Measurements from ENCODE around the gene SLFN12. TPM values are rescaled to one million over a fixed set of nuclear protein-coding genes. Genes with fewer than 3 reads are reported as not detected.
A peak's percentile ranks its signal among the peaks of the same experiment; 100 is the strongest.
"Not testable (repeated sequence)": the region's sequence is repeated elsewhere in the genome, so short reads cannot be mapped to it uniquely, and the experiment has no call there.

SLFN12 gene
- total RNA-seq, 1 donor, result 5.9 TPM

GRCh38 chr17:35433075-35433894 lies 985 bp upstream of the SLFN12 start:
- Histone ChIP-seq H3K27me3 (ENCODE audit: insufficient read depth, low read length) (no peaks in the 10 kb centered on the region), H3K4me3 (ENCODE audit: low read length) (peak overlapping the region; percentile 97), H3K4me1 (ENCODE audit: insufficient read depth, low read length) (peaks cover 32% of the 10 kb centered on the region), H3K9me3 (ENCODE audit: low read depth, low read length) (no peaks in the 10 kb centered on the region)

DNA sequence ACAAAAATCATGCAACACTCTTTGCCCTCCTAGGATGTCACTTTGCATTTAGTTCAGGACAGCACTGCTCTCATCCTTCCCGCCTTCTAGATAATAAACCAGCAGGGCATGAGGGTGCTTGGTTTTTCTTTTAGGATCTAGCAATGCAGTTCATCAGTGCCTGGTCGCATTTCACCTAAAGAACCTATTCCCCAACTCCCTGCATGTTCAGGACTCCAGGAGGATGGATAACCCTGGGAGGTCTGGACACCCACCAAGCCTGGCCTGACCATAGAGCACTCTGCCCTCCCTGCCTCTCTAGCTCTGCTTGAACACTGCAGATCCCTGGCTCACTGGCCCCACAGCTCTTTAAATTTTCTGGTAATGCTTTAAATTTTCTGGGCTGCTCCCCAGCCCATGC lies 2.6 kb downstream of the SLFN12 start:
- H3K4me1 ChIP-seq (ENCODE audit: insufficient read depth, low read length), result peaks cover 34% of the 10 kb centered on the region
- H3K27me3 ChIP-seq (ENCODE audit: insufficient read depth, low read length), result no peaks in the 10 kb centered on the region
- H3K4me3 ChIP-seq (ENCODE audit: low read length), result no peak overlapping the region
- no peaks in the 10 kb centered on the region for H3K9me3 ChIP-seq (ENCODE audit: low read depth, low read length)

- no peak overlapping the region for H3K4me3 ChIP-seq (ENCODE audit: low read length)
- H3K4me1 ChIP-seq (ENCODE audit: insufficient read depth, low read length), result peaks cover 25% of the 10 kb centered on the region
- H3K27me3 ChIP-seq (ENCODE audit: insufficient read depth, low read length), result no peaks in the 10 kb centered on the region
- H3K9me3 ChIP-seq (ENCODE audit: low read depth, low read length), result no peaks in the 10 kb centered on the region
Measured at GRCh38 chr17:35428229-35428628, 4.1 kb downstream of the SLFN12 start.

DNA sequence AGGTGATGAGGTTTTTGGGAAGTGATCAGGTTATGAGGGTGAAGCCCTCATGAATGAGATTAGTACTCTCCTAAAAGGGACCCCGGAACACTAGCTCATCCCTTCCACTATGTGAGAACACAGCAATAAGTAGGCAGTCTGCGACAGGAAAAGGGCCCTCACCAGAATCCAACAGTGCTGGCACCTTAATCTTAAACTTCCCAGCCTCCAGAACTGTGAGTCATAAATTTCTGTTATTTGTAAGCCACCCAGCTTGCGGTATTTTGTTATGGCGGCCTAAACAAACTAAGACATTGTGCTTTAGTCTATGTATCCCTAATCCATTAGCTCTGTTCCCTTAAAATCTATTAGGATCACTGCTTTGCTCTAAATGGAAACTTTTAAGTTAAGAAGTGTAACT lies 8.5 kb downstream of the SLFN12 start:
- no peaks in the 10 kb centered on the region for H3K27me3 ChIP-seq (ENCODE audit: insufficient read depth, low read length)
- no peaks in the 10 kb centered on the region for H3K9me3 ChIP-seq (ENCODE audit: low read depth, low read length)
- H3K4me1 ChIP-seq (ENCODE audit: insufficient read depth, low read length), result peaks cover 7% of the 10 kb centered on the region
- H3K4me3 ChIP-seq (ENCODE audit: low read length), result no peak overlapping the region

DNA sequence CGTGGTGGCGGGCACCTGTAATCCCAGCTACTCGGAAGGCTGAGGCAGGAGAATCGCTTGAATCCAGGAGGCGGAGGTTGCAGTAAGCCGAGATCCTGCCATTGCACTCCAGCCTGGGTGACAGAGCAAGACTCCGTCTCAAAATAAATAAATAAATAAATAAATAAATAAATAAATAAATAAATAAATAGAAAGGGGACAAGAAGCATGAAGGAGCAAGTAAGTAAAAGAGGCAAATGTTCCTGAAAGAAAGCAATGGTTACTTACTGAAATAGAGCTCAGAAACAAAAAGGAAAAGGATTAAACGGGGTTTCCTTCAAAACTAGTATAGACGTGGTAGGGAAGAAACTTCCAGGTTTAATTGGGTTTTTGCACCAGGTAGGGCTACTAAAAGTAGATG lies 11.2 kb downstream of the SLFN12 start:
- not testable (repeated sequence) for H3K27me3 ChIP-seq (ENCODE audit: insufficient read depth, low read length); H3K4me1 ChIP-seq (ENCODE audit: insufficient read depth, low read length); H3K4me3 ChIP-seq (ENCODE audit: low read length); H3K9me3 ChIP-seq (ENCODE audit: low read depth, low read length)

GRCh38 chr17:35416659-35417058 lies 15.6 kb downstream of the SLFN12 start:
- no peaks in the 10 kb centered on the region for H3K27me3 ChIP-seq (ENCODE audit: insufficient read depth, low read length)
- no peak overlapping the region for H3K4me3 ChIP-seq (ENCODE audit: low read length)
- no peaks in the 10 kb centered on the region for H3K4me1 ChIP-seq (ENCODE audit: insufficient read depth, low read length)
- no peaks in the 10 kb centered on the region for H3K9me3 ChIP-seq (ENCODE audit: low read depth, low read length)

- H3K4me3 ChIP-seq (ENCODE audit: low read length); H3K9me3 ChIP-seq (ENCODE audit: low read depth, low read length); H3K4me1 ChIP-seq (ENCODE audit: insufficient read depth, low read length); H3K27me3 ChIP-seq (ENCODE audit: insufficient read depth, low read length): not testable (repeated sequence)
Measured at GRCh38 chr17:35414707-35415106, 17.6 kb downstream of the SLFN12 start.

GRCh38 chr17:35414247-35414646 lies 18.1 kb downstream of the SLFN12 start:
- Histone ChIP-seq H3K9me3 (ENCODE audit: low read depth, low read length) (no peaks in the 10 kb centered on the region), H3K4me3 (ENCODE audit: low read length) (no peak overlapping the region), H3K4me1 (ENCODE audit: insufficient read depth, low read length) (no peaks in the 10 kb centered on the region), H3K27me3 (ENCODE audit: insufficient read depth, low read length) (no peaks in the 10 kb centered on the region)

GRCh38 chr17:35407531-35407930 lies 24.8 kb downstream of the SLFN12 start:
- H3K9me3 ChIP-seq (ENCODE audit: low read depth, low read length), result no peaks in the 10 kb centered on the region
- no peaks in the 10 kb centered on the region for H3K27me3 ChIP-seq (ENCODE audit: insufficient read depth, low read length)
- no peak overlapping the region for H3K4me3 ChIP-seq (ENCODE audit: low read length)
- H3K4me1 ChIP-seq (ENCODE audit: insufficient read depth, low read length), result no peaks in the 10 kb centered on the region

DNA sequence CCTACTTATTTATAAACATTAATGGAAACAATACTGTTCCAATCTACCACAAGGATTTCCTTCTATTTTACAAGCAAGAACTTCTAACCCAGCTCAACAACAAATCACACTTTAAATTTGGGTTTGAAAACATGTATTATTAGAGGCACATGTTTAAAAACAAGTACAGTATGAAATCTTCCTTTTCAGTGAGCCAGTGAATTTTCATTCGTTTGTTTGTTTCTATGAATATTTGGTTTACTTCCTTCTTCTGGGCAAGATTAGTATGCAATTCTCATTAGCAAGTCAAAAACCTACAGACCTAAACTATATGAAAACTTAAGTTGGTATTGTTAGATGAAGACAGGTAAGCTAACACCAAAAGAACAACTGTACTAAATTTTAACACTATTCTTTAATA lies 25.7 kb downstream of the SLFN12 start:
- Histone ChIP-seq H3K4me1 (ENCODE audit: insufficient read depth, low read length) (no peaks in the 10 kb centered on the region), H3K9me3 (ENCODE audit: low read depth, low read length) (no peaks in the 10 kb centered on the region), H3K27me3 (ENCODE audit: insufficient read depth, low read length) (no peaks in the 10 kb centered on the region), H3K4me3 (ENCODE audit: low read length) (no peak overlapping the region)

DNA sequence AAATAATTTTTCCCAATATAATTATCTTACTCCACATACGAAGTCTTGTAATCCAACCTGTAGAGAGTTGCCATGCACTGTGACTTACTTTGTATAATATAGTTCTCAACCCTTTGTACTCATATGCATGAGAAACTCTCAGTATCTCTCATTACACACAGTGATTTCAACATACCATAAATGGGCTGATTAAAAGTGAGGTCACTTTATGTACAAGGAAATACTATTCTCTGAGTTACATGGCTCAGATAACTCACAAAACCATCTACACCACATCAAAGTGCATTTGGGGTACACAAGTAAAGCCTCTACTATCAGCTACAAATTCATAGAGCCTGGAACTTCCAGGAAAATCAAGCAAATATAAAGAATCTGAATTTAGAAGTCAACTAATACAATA lies 27.9 kb downstream of the SLFN12 start:
- no peaks in the 10 kb centered on the region for H3K9me3 ChIP-seq (ENCODE audit: low read depth, low read length)
- no peak overlapping the region for H3K4me3 ChIP-seq (ENCODE audit: low read length)
- no peaks in the 10 kb centered on the region for H3K4me1 ChIP-seq (ENCODE audit: insufficient read depth, low read length)
- no peaks in the 10 kb centered on the region for H3K27me3 ChIP-seq (ENCODE audit: insufficient read depth, low read length)

GRCh38 chr17:35393783-35394182 lies 38.5 kb downstream of the SLFN12 start:
- not testable (repeated sequence) for H3K9me3 ChIP-seq (ENCODE audit: low read depth, low read length); H3K27me3 ChIP-seq (ENCODE audit: insufficient read depth, low read length); H3K4me3 ChIP-seq (ENCODE audit: low read length)
- H3K4me1 ChIP-seq (ENCODE audit: insufficient read depth, low read length), result peaks cover 27% of the 10 kb centered on the region

DNA sequence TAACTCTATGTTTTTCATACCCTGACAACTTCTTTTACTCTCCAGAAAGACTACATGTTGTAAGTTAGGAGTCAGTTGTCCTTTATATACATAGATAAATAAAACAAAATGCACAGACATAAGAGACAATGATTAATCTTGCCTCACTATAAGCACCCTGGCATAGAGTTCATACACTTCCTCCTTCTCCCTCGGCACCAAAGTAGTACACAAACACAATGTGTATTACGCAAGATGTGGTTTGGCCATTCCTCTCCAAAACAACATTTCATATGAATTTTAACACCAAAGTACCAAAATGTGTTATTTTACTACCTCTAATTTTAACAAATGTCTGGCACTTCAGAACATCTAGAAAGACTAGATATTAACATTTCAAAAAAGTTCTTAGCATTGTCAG lies 41.6 kb downstream of the SLFN12 start:
- Histone ChIP-seq H3K4me3 (ENCODE audit: low read length) (no peak overlapping the region), H3K27me3 (ENCODE audit: insufficient read depth, low read length) (no peaks in the 10 kb centered on the region), H3K9me3 (ENCODE audit: low read depth, low read length) (no peaks in the 10 kb centered on the region), H3K4me1 (ENCODE audit: insufficient read depth, low read length) (peaks cover 27% of the 10 kb centered on the region)

DNA sequence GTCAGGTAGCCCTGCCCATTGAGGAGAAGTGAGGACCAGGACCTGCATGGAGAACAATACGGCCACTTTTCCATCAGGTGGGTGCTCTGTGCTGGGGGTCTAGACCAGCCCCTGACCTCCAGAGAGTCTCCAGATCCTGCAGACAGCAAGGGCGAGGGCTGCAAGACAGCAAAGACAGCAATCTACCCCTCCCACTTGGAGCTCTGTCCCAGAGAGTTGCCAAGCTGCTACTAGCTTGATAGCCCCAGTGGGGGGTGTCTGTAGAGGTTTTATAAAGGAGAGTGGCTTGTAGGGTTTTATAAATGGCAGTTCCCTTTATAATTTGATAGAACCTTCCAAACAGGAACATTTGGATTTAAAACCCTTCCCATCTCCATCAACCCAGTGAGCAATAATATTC lies 42.1 kb downstream of the SLFN12 start:
- H3K27me3 ChIP-seq (ENCODE audit: insufficient read depth, low read length), result no peaks in the 10 kb centered on the region
- H3K4me1 ChIP-seq (ENCODE audit: insufficient read depth, low read length), result peaks cover 27% of the 10 kb centered on the region
- no peaks in the 10 kb centered on the region for H3K9me3 ChIP-seq (ENCODE audit: low read depth, low read length)
- no peak overlapping the region for H3K4me3 ChIP-seq (ENCODE audit: low read length)

GRCh38 chr17:35387496-35387895 lies 44.8 kb downstream of the SLFN12 start:
- no peak overlapping the region for H3K4me3 ChIP-seq (ENCODE audit: low read length)
- H3K4me1 ChIP-seq (ENCODE audit: insufficient read depth, low read length), result peaks cover 18% of the 10 kb centered on the region
- no peaks in the 10 kb centered on the region for H3K9me3 ChIP-seq (ENCODE audit: low read depth, low read length)
- H3K27me3 ChIP-seq (ENCODE audit: insufficient read depth, low read length), result no peaks in the 10 kb centered on the region

GRCh38 chr17:35377706-35378105 lies 54.6 kb downstream of the SLFN12 start:
- H3K27me3 ChIP-seq (ENCODE audit: insufficient read depth, low read length), result no peaks in the 10 kb centered on the region
- no peak overlapping the region for H3K4me3 ChIP-seq (ENCODE audit: low read length)
- H3K9me3 ChIP-seq (ENCODE audit: low read depth, low read length), result no peaks in the 10 kb centered on the region
- H3K4me1 ChIP-seq (ENCODE audit: insufficient read depth, low read length), result peaks cover 44% of the 10 kb centered on the region

Data from mononuclear cell (primary cell).